NT2/D1 (cell line): ENCODE measurements around the gene RPP25L.

ENCODE experiments used
- YY1 ChIP-seq: IDR thresholded peaks from 2 replicates; pipeline ENCODE4 v1.6.1; 2011; ENCODE audit not compliant: insufficient read length, insufficient read depth
- ZNF274 ChIP-seq: IDR thresholded peaks from 2 replicates; pipeline ENCODE4 v1.6.1; 2011; ENCODE audit warnings: mild to moderate bottlenecking, low read depth, low read length

DNA sequence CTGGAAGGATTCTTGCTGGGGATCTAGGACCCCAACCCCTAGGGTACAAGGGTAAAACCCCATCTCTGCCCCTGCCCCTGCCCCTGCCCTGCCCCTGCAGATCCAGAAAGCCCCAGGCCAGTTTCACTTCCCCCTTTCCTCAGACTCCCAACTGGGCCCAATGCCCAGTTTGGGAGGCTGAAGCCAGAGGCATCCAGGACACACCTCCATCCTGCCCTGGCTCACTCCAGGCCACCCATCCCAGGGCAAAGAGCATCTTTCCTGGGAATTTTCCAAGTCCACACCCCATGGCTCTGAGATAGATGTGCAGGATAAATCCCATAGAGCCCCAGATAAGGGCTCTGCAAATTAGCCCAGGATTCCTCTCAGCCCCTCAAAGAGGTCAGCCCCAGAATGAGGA is 39.8 kb downstream of the RPP25L start:
- TF ChIP-seq ZNF274 (no peak), YY1 (no peak)
